HUDEP-2 (cell line): ENCODE results near the gene RC3H1.
"Not testable (repeated sequence)": the region's sequence is repeated elsewhere in the genome, so short reads cannot be mapped to it uniquely, and the experiment has no call there.

Experiments
- DNase-seq, 76 experiments: peaks; one replicate each; lab custom pipeline; 2025; ENCODE audit not compliant: unreplicated experiment in 76 of 76; lab: John Stamatoyannopoulos, UW

The RC3H1 gene

DNA sequence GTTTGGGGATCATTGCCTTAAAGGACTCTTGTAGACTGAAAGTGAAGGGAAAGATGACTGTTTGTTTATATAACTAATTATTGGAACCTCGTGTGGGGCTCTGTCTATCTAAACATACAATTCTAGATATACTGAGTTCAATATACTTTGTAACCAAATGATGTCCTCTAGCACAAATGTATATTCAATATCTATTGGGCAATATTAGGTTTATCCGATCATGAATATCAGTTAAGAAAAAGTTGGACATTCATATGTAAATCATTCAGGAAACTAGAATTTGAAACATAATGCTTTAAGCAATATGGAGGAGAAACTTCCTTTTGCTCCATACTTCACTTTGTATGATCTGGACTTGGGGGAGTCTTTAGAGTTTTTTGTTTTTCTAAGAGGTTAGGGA is 8.9 kb upstream of the RC3H1 start:
- no peak for DNase-seq

- no peak for DNase-seq
Measured at GRCh38 chr1:174028495-174028894, 6.3 kb upstream of the RC3H1 start.

GRCh38 chr1:174023440-174023839 is 1.3 kb upstream of the RC3H1 start:
- DNase-seq, result peak in 1 of 76 experiments; percentile 8

DNA sequence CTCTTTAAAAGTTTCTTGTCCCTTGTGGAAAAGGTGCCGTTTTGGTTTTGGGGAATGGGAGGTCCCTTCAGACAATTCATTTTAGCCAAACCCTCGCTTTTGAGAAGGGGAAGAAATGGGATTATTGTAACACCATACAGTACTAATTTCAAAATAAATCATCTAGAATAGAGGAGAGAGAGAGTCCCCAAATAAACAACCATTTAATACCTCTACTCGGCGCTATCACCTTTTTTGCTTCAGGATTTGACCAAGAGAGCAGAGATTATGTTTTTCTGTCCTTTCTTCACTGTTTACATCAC is 770 bp upstream of the RC3H1 start:
- DNase-seq, result no peak

GRCh38 chr1:174021591-174022079 is 522 bp downstream of the RC3H1 start:
- peak in 34 of 76 experiments; percentile 4 to 60 (median 32) for DNase-seq

DNA sequence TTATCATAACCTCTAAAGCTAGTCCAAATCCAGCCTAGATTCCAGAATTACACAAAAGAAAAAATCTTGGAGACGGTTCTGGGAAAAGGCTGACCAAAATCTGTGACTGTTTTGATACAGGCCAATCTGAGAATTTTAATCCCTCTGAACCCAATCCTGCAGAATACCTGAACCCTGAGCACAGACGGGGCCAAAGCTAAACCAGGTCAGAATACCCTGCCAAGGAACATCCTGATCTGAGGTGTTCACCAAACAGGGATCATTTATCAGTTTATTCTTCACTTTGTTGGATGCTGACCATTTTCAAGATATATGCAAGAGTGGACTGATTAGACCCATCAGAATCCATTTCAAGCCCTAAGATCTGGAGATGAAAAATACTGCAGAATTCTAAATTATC is 3.6 kb downstream of the RC3H1 start:
- DNase-seq, result no peak

DNA sequence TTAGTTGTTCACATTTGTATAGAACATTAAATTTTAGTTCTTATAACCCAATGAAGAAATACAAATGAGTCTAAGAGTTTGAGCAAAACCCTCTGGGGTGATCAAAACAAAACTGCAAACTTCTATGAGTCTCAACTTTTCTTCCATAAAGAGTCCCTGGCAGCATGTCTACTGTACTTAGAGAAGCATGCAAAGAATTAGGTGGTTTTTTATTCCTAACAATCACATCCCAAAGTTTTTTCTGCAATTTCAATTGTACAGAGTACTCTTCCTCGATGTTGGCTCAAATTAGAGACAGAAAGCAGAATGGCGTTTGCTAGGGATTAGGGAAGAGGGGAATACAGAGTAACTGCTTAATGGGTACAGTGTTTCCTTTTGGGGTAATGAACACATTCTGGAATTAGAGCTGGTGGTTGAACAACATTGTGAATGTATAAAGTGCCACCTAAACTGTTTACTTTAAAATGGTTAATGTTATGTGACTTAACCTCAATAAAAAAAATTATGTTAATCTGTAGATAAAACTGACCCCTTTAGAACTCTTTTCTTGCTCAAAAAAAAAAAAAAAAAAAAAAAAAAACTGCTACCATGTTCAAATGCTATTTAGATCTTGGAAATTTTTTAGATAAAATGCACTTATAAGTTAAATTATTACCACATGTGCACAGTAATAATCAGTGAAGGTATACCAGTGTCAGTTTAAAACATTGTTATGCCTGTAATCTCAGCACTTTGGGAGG is 4.8 kb downstream of the RC3H1 start:
- no peak for DNase-seq

DNA sequence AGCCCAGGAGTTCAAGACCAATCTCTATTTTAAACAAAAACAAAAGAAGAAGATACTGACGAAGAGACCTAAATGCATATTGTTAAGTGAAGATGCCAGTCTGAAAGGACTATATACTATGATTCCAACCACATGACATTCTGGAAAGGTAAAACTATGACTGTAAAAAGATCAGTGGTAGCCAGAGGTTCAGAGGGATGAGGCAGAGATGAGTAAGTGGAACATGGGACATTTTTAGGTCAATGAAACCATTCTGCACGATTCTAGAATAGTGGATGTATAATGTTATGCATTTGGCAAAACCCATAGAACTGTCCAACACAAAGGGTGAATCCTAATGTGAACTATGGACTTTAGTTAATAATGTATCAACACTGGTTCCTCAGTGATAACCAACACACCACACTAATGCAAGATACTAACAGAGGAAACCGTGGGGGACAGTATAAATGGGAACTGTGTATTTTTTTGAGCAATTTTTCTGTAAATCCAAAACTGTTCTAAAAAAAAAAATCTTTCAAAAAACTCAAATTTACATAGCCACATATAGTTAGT is 8.2 kb downstream of the RC3H1 start:
- DNase-seq, result no peak

DNA sequence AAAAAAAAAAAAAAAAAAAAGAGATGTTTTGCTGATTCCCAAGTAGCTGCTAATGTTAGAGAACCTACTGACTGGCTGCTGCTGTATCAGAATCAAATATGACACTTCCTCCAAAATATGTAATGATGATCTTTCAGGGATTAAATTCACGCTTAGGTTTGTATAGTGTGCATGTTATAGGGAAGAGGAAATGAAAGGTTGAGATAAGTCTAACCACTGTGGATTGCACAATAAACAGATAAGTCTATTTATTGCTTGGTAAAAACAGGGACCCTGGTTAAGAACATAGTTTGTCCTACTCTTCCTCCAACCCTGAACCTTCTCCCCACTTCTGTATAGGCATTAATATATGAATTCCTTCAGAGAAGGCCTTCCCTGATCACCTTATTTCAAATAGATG is 13.2 kb downstream of the RC3H1 start:
- no peak for DNase-seq

DNA sequence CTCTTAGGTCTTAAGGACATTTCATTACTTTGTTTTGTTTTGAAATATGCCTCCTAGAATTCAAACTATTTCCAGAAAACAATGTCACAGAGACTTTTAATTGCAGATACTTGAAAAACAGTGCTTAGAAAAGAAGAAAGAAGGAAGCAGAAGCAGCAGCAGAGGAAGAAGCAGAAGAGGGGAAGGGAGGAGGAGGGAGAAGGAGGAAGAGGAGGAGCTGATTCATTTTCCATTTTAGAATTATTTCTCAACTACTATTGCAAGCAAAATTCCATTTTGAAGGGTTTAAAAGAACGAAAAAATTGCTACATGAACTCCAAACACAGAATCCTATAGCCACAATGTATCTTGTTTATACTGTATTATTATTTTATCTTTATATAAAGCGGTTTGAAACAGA is 13.9 kb downstream of the RC3H1 start:
- DNase-seq, result no peak

DNA sequence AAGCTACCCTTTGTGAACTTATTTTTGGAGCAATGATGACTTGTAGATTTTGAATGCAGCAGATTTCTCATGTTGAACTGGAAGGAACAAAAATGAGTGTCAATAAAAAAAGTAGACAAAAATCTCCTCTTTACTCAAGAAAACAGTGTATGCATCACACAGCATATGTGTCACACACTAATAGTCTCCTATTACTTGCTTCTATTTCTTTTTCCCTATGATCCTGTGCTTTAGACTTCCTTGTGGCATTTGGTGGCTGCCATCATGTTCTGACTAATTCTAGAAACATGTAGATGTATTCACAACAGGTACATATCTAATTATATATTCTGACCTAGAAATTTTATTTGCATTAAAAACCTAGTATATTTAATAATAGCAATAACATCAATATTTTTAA is 14.3 kb downstream of the RC3H1 start:
- DNase-seq, result no peak

DNA sequence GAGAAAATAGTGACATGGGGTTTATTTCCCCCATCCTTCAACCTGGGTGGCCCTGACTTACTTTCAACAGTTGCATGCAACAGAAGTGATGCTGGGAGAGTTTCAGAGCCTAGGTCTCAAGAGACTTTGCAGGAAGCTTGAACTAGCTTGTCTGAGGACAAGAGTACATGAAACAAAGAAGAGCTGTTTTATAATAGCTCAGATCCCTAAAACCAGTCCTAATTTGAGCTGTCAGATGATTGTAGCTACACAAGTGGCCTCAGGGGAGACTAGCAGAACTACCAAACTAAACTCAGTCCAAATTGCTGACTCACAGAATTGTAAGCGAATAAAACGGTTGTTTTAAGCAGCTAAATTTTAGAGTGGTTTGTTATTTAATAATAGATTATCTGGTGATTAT is 17.1 kb downstream of the RC3H1 start:
- no peak for DNase-seq

GRCh38 chr1:174003867-174004266 is 18.3 kb downstream of the RC3H1 start:
- no peak for DNase-seq

GRCh38 chr1:174001573-174001972 is 20.6 kb downstream of the RC3H1 start:
- DNase-seq, result no peak

- DNase-seq, result peak in 7 of 76 experiments; percentile 4 to 38 (median 20)
Measured at GRCh38 chr1:174000371-174000770, 21.8 kb downstream of the RC3H1 start.

DNA sequence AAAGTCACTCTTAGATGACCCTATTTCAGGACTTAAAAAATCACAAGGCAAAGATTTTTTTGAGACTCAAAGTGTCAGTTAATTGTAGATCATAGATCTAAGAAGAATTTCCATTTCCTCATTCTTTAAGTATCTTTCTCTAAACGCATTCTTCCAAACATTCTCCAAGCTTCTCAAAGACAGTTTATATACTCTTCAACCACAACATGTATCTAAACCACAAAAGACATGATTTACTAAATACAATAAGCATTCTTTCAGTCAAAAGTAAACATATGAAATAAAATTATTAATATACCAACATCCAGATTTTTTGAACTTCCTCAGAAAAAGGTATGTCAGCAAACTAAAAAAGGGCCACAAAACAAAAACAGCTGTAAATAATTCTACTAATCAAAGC is 24.4 kb downstream of the RC3H1 start:
- DNase-seq, result no peak

- DNase-seq, result no peak
Measured at GRCh38 chr1:173996995-173997394, 25.2 kb downstream of the RC3H1 start.

DNA sequence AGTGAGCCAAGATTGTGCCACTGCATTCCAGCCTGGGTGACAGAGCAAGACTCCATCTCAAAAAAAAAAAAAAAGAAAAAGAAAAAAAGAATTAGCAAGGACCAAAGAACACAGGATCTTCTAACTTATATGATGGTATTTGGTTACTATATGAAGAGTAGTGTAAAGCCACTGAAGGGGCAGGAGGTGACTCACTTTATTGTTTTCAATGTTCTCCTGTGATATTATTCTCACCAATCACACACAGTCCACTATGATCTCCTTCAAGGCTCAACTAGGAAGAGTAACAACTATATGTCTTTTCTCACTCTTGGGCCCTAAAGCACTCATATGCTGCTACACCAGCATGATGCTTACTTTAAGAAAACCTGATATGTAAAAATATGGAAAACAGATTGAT is 26.7 kb downstream of the RC3H1 start:
- no peak for DNase-seq

GRCh38 chr1:173993948-173994347 is 28.2 kb downstream of the RC3H1 start:
- not testable (repeated sequence) for DNase-seq

DNA sequence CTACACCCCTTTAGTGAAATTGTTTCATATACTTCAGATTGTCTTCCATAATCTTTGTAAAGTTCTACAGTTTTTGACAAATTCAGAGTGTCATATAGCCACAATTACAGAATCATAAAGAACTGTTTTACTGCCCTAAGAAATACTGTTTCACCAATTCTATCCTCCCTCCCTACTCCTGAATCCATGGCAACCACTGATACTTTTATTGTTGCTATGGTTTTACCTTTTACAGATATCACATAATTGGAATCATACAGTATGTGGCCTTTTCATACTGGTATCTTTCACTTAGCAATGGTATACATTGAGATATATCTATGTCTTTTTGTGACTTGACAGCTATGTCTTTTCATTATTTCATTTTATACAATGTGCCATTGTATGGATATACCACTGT is 34.1 kb downstream of the RC3H1 start:
- no peak for DNase-seq

GRCh38 chr1:173986951-173987350 is 35.2 kb downstream of the RC3H1 start:
- DNase-seq, result no peak

- DNase-seq, result no peak
Measured at GRCh38 chr1:173970252-173970651, 51.9 kb downstream of the RC3H1 start.

GRCh38 chr1:173965896-173966295 is 56.3 kb downstream of the RC3H1 start:
- not testable (repeated sequence) for DNase-seq
